DMS79 (cell line): ENCODE data around the gene TBCEL.

Experiments
- DNase-seq: peaks from one replicate; lab custom pipeline; 2025; lab: John Stamatoyannopoulos, UW

The TBCEL gene

GRCh38 chr11:121138259-121138658, 114.4 kb downstream of the TBCEL start:
- DNase-seq = no peak

DNA sequence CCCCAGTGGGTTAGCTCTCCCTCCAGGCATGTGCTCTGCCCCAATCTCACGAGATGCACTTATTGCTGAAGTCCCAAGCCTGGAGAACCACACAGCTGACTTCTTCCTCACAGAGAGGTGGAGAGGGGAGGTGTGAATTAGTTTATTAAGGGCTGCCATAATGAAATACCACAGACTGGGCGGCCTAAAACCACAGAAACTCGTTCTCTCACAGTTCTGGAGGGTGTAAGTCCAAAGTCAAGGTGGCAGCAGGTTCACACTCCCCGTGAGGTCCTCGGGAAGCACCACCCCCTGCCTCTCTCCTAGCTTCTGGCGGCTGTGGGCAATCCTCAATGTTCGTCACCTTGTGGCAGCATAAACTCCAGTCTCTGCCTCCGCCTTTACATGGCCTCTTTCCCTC, 116.5 kb downstream of the TBCEL start:
- DNase-seq = no peak
